ENCODE data around the gene DYRK1B. TPM values are rescaled to one million over a fixed set of nuclear protein-coding genes. Genes with fewer than 3 reads are reported as not detected.
"Not testable (repeated sequence)": the region's sequence is repeated elsewhere in the genome, so short reads cannot be mapped to it uniquely, and the experiment has no call there.

Gene DYRK1B
- total RNA-seq, 4 donors from 2014 or later = 8.3 to 38.7 (median 17.3) TPM

DNA sequence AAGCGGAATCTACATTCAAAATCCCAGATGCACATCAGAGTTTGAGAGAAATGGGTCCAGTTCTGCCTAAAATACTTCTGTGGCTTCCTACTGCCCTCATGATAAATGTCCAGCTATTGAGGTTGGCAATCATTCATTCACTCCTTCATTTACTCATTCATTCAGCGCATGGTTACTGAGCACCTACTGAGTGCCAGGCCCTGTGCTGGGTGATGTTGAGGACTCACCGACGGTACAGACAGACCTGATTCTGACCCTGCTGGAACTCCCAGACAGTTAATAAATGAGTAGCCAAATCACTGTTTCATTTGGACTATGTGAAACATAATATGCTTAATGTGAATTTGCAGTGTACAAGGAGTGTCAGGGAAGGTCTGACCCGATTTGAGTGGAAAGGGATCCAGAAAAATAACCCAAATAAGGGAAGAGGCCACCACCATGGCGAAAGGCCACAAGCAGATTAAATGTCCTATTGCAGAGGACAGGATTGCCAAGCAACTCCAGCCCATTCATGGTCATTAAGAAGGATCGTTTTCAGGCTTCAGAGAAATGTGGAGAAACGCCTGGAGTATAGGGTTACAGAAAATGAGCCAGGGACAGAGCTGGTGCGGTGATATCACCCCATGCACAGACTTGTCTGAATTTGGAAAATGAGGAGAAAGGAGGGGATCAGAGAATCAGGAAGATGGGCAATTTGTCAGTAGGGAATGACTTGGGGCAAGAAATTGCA is 20.5 kb downstream of the DYRK1B start:
- Histone ChIP-seq H3K4me3 (no peak overlapping the region), H3K4me1 (no peaks in the 10 kb centered on the region), H3K36me3 (no peaks in the 10 kb centered on the region), H3K27me3 (no peaks in the 10 kb centered on the region), H3K9me3 (no peaks in the 10 kb centered on the region), H3K27ac (no peak overlapping the region)
- TF ChIP-seq POLR2A (IDR thresholded peaks at IDR 0.05) = no peak
- TF ChIP-seq, protein P1, sequence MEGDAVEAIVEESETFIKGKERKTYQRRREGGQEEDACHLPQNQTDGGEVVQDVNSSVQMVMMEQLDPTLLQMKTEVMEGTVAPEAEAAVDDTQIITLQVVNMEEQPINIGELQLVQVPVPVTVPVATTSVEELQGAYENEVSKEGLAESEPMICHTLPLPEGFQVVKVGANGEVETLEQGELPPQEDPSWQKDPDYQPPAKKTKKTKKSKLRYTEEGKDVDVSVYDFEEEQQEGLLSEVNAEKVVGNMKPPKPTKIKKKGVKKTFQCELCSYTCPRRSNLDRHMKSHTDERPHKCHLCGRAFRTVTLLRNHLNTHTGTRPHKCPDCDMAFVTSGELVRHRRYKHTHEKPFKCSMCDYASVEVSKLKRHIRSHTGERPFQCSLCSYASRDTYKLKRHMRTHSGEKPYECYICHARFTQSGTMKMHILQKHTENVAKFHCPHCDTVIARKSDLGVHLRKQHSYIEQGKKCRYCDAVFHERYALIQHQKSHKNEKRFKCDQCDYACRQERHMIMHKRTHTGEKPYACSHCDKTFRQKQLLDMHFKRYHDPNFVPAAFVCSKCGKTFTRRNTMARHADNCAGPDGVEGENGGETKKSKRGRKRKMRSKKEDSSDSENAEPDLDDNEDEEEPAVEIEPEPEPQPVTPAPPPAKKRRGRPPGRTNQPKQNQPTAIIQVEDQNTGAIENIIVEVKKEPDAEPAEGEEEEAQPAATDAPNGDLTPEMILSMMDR (IDR thresholded peaks at IDR 0.05) = no peak
- DNase-seq = no peak

DNA sequence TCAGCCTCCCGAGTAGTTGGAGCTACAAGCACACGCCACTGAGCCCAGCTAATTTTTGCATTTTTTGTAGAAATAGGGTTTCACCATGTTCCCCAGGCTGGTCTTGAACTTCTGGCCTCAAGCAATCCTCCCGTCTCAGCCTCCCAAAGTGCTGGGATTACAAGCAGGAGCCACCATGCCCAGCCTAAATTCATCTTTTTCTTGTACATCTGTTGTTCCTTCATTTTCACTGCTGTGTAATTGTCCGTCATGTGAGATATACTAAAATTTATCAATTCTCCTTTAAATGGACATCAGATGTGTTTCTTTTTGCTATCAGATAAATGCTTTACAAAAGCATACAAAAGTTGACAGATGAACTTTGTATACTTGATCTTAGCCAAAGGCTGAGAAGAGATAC is 22.9 kb downstream of the DYRK1B start:
- no peak overlapping the region for H3K27ac ChIP-seq
- no peak overlapping the region for H3K4me3 ChIP-seq
- H3K27me3 ChIP-seq = no peaks in the 10 kb centered on the region
- H3K4me1 ChIP-seq = no peaks in the 10 kb centered on the region
- no peak for TF ChIP-seq POLR2A (IDR thresholded peaks at IDR 0.05)
- TF ChIP-seq, protein P1 (IDR thresholded peaks at IDR 0.05) = no peak
- DNase-seq = no peak
- H3K9me3 ChIP-seq = no peaks in the 10 kb centered on the region
- H3K36me3 ChIP-seq = no peaks in the 10 kb centered on the region

DNA sequence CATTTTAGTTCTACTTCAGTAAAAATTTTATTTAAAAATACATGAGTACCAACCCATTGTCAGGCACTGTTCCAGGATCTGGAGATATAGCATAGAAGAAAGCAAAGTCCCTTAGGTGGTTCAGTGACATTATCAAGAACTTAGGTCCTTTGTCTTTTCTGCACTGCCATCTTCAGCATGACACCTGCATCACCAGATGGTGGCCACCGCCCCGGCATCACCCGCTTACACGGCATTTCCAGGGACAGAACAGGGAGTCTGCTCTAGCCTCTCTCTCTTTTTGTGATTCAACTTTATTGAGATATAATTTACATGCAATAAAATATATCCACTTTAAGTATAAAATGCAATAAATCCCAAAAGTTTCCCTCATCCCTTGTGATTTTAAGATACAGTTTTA is 23.5 kb downstream of the DYRK1B start:
- Histone ChIP-seq H3K9me3 (no peaks in the 10 kb centered on the region), H3K4me1 (no peaks in the 10 kb centered on the region), H3K36me3 (no peaks in the 10 kb centered on the region), H3K27me3 (no peaks in the 10 kb centered on the region), H3K27ac (no peak overlapping the region), H3K4me3 (no peak overlapping the region)
- TF ChIP-seq POLR2A (IDR thresholded peaks at IDR 0.05) = no peak
- TF ChIP-seq, protein P1 (IDR thresholded peaks at IDR 0.05) = no peak
- no peak for DNase-seq

DNA sequence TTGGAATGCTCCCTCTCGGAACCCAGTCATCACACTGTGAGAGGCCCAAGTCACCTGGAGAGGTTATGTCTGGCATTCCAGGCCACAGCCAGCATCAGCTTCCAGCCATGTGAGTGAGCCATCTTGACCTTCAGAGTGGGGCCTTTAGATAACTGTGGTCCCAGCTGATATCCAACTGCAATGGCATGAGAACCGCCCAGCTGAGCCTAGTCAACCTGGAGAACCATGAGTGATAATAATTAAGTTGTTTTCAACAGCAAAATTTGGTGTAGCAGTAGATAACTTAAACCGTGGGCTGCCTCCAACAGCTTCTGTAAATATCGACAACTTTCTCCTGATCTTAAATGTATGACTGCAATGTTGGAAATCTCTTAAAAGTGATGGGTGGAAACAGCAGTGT is 24.6 kb downstream of the DYRK1B start:
- DNase-seq = no peak
- no peaks in the 10 kb centered on the region for H3K27me3 ChIP-seq
- TF ChIP-seq, protein P1 (IDR thresholded peaks at IDR 0.05) = no peak
- no peak for TF ChIP-seq POLR2A (IDR thresholded peaks at IDR 0.05)
- no peaks in the 10 kb centered on the region for H3K4me1 ChIP-seq
- H3K4me3 ChIP-seq = no peak overlapping the region
- no peaks in the 10 kb centered on the region for H3K36me3 ChIP-seq
- no peak overlapping the region for H3K27ac ChIP-seq
- H3K9me3 ChIP-seq = no peaks in the 10 kb centered on the region

DNA sequence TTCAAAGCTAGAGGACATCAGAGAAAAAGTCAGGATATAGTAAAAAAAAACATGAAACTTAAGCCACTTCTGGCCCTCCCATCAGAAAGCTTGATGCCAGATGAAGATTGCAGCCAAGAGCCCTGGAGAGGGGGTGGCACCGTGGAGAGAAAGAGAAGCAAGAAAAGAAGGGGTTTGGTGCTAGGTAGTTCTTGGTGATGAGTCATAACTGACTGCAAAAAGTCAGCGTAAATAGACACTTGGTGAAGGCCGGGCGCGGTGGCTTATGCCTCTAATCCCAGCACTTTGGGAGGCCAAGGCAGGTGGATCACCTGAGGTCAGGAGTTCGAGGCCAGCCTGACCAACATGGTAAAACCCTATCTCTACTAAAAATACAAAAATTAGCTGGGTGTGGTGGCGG is 25.3 kb downstream of the DYRK1B start:
- not testable (repeated sequence) for H3K27me3 ChIP-seq, H3K36me3 ChIP-seq, H3K4me3 ChIP-seq, DNase-seq, H3K27ac ChIP-seq, H3K9me3 ChIP-seq, H3K4me1 ChIP-seq

DNA sequence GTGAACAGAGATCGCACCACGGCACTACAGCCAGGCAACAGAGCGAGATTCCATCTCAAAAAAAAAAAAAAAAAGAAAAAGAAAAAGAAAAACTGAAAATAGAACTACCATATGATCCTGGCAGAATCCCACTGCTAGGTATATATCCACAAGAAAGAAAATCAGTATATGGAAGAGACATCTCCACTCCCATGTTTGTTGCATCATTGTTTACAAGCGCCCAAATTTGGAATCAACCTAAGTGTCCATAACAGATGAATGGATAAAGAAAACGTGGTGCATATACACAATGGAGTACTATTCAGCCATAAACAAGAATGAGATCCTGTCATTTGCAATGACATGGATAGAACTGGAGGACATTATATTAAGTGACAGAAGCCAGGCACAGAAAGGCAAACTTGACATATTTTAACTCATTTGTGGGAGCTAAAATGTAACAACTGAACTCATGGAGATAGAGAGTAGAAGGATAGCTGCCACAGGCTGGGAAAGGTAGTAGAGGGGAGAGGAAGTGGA is 26.1 kb downstream of the DYRK1B start:
- H3K4me1 ChIP-seq = no peaks in the 10 kb centered on the region
- TF ChIP-seq POLR2A (IDR thresholded peaks at IDR 0.05) = no peak
- TF ChIP-seq, protein P1 (IDR thresholded peaks at IDR 0.05) = no peak
- no peak for DNase-seq
- H3K4me3 ChIP-seq = no peak overlapping the region
- no peak overlapping the region for H3K27ac ChIP-seq
- H3K9me3 ChIP-seq = no peaks in the 10 kb centered on the region
- H3K27me3 ChIP-seq = no peaks in the 10 kb centered on the region
- no peaks in the 10 kb centered on the region for H3K36me3 ChIP-seq

All from Peyer's patch (tissue), 4 donors.